ENCODE measurements around the gene CCT5.
"Not testable (repeated sequence)": the region's sequence is repeated elsewhere in the genome, so short reads cannot be mapped to it uniquely, and the experiment has no call there.

Gene CCT5

GRCh38 chr5:10229306-10230048, 20.6 kb upstream of the CCT5 start:
- no peaks in the 10 kb centered on the region for H3K27me3 Mint-ChIP-seq
- no peak overlapping the region for H3K27ac Mint-ChIP-seq
- no peak overlapping the region for H3K4me3 Mint-ChIP-seq
- intact Hi-C loops (cut with micrococcal nuclease), result no loop called here
- no peaks in the 10 kb centered on the region for H3K4me1 Mint-ChIP-seq (ENCODE audit: low read depth)
- peaks cover 16% of the 10 kb centered on the region for H3K9me3 Mint-ChIP-seq
- H3K36me3 Mint-ChIP-seq (ENCODE audit: low read depth), result peaks cover 69% of the 10 kb centered on the region

DNA sequence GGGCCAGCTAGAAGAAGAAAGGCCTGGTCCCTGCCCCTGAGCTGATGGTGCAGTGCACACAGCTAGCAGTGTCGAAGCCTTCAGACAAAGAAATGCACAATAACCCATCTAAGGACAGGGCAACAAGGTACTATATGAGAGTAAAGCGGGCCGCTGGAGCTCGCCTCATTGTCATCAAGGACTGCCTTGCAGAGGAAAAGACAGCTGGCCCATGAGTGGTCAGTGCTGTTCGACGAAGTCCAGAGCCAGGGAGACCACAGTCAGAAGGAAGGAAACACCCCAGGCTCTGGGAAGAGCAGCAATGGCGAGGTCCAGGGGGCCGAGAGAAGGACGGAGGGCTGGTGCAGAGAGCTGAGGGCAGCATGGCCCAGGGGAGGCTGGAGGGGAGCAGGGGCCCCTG, 17.7 kb upstream of the CCT5 start:
- H3K36me3 Mint-ChIP-seq (ENCODE audit: low read depth), result peaks cover 79% of the 10 kb centered on the region
- H3K27me3 Mint-ChIP-seq, result no peaks in the 10 kb centered on the region
- no peaks in the 10 kb centered on the region for H3K4me1 Mint-ChIP-seq (ENCODE audit: low read depth)
- H3K4me3 Mint-ChIP-seq, result no peak overlapping the region
- intact Hi-C loops (cut with micrococcal nuclease), result no loop called here
- H3K9me3 Mint-ChIP-seq, result no peaks in the 10 kb centered on the region
- H3K27ac Mint-ChIP-seq, result no peak overlapping the region

- intact Hi-C loops (cut with micrococcal nuclease), result no loop called here
- Mint-ChIP-seq H3K9me3 (no peaks in the 10 kb centered on the region), H3K27ac (no peak overlapping the region), H3K27me3 (no peaks in the 10 kb centered on the region), H3K36me3 (ENCODE audit: low read depth) (peaks cover 85% of the 10 kb centered on the region), H3K4me1 (ENCODE audit: low read depth) (no peaks in the 10 kb centered on the region), H3K4me3 (no peak overlapping the region)
Measured at GRCh38 chr5:10233011-10233410, 17.1 kb upstream of the CCT5 start.

DNA sequence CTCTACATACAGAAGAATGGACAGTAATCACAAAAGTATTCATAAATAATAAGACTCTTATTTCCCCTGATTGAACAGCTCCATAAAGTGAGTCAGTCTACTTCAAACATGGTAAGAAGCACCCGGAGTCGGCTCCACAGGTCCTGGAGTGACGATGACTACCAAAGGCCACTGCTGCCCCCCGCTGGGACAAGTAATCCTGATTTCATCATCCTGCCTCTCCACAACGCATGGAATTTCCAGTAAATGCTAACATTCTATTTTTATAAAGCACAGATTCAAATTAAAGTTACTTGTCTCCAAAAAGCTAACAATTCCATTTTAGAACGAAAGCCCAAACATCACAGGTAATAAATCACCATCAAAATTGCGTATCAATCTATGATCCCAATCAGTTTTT, 16.6 kb upstream of the CCT5 start:
- Mint-ChIP-seq H3K27me3 (no peaks in the 10 kb centered on the region), H3K9me3 (no peaks in the 10 kb centered on the region), H3K4me3 (no peak overlapping the region), H3K36me3 (ENCODE audit: low read depth) (peaks cover 89% of the 10 kb centered on the region), H3K4me1 (ENCODE audit: low read depth) (no peaks in the 10 kb centered on the region), H3K27ac (no peak overlapping the region)
- intact Hi-C loops (cut with micrococcal nuclease), result no loop called here

DNA sequence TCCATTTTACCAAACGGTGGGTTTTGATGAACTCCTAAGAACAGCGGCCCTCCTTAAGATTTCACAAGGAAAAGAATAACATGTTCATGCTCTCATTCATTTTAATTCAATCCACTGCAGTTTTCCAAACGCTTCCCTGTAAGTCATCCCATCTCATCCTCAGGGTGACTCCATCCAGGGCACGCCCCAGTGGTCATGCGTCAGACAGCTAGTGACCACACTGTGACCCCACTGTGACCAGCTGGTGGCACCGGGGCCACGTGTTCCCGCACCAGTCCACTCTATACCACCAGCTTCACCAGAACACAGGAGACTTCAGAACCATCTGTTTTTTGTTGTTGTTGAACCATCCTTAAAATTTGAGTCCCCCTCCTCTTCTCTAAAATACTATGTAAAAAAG, 14.7 kb upstream of the CCT5 start:
- intact Hi-C loops (cut with micrococcal nuclease), result no loop called here
- Mint-ChIP-seq H3K9me3 (no peaks in the 10 kb centered on the region), H3K27me3 (no peaks in the 10 kb centered on the region), H3K36me3 (ENCODE audit: low read depth) (peaks cover 81% of the 10 kb centered on the region), H3K4me1 (ENCODE audit: low read depth) (no peaks in the 10 kb centered on the region), H3K4me3 (no peak overlapping the region), H3K27ac (no peak overlapping the region)

GRCh38 chr5:10243660-10244240, 6.3 kb upstream of the CCT5 start:
- Mint-ChIP-seq H3K4me3 (no peak overlapping the region), H3K27ac (no peak overlapping the region), H3K27me3 (no peaks in the 10 kb centered on the region), H3K36me3 (ENCODE audit: low read depth) (peaks cover 9% of the 10 kb centered on the region), H3K9me3 (no peaks in the 10 kb centered on the region), H3K4me1 (ENCODE audit: low read depth) (peaks cover 13% of the 10 kb centered on the region)
- intact Hi-C loops (cut with micrococcal nuclease), result no loop called here

- Mint-ChIP-seq H3K27ac (no peak overlapping the region), H3K27me3 (no peaks in the 10 kb centered on the region), H3K9me3 (no peaks in the 10 kb centered on the region), H3K4me3 (no peak overlapping the region), H3K36me3 (ENCODE audit: low read depth) (peaks cover 6% of the 10 kb centered on the region), H3K4me1 (ENCODE audit: low read depth) (peaks cover 16% of the 10 kb centered on the region)
- intact Hi-C loops (cut with micrococcal nuclease), result no loop called here
Measured at GRCh38 chr5:10244342-10244944, 5.6 kb upstream of the CCT5 start.

DNA sequence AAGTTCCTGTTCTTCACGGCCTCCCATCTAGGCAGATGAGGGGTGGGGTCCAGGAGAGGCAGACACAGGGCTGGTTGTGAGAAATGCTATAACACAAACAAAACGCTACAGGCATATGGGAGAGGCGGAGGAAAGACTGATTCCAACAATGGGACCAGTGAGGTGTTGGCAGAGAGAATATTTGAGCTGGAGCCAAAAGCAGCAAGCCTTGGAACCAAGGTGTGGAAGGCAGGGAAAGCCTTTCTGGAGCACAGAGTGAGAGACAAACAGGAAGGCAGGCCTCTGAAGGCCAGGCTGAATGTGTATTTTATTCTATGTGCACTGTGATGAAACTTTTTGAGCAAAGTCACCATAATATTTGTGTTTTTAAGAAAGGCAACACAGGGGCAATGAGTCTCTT, 3.3 kb upstream of the CCT5 start:
- Mint-ChIP-seq H3K4me3 (no peak overlapping the region), H3K36me3 (ENCODE audit: low read depth) (peaks cover 14% of the 10 kb centered on the region), H3K4me1 (ENCODE audit: low read depth) (peaks cover 26% of the 10 kb centered on the region), H3K9me3 (no peaks in the 10 kb centered on the region), H3K27ac (no peak overlapping the region), H3K27me3 (no peaks in the 10 kb centered on the region)
- intact Hi-C loops (cut with micrococcal nuclease), result no loop called here

DNA sequence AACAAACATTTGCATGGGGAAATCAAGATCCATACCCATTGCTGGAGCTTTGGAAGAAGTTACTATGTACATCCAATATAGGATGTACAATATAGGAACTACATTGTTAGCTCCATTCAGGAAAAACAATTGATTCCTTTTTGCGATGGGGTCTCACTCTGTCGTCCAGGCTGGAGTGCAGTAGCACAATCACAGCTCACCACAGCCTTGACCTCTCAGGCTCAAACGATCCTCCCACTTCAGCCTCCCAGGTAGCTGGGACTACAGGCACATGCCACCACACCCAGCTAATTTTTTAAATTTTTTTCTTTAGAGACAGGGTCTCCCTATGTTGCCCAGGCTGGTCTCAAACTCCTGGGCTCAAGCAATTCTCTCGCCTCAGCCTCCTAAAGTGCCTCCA, 2.9 kb upstream of the CCT5 start:
- H3K4me3 Mint-ChIP-seq; intact Hi-C loops (cut with micrococcal nuclease); H3K9me3 Mint-ChIP-seq; H3K27me3 Mint-ChIP-seq; H3K27ac Mint-ChIP-seq: not testable (repeated sequence)
- H3K4me1 Mint-ChIP-seq (ENCODE audit: low read depth), result peaks cover 31% of the 10 kb centered on the region
- peaks cover 14% of the 10 kb centered on the region for H3K36me3 Mint-ChIP-seq (ENCODE audit: low read depth)

GRCh38 chr5:10248378-10249260, 1.5 kb upstream of the CCT5 start:
- Mint-ChIP-seq H3K27ac (peak overlapping the region; percentile 98), H3K4me1 (ENCODE audit: low read depth) (peaks cover 36% of the 10 kb centered on the region), H3K9me3 (no peaks in the 10 kb centered on the region), H3K27me3 (no peaks in the 10 kb centered on the region), H3K4me3 (peak overlapping the region; percentile 93), H3K36me3 (ENCODE audit: low read depth) (peaks cover 23% of the 10 kb centered on the region)
- intact Hi-C loops (cut with micrococcal nuclease), result no loop called here

DNA sequence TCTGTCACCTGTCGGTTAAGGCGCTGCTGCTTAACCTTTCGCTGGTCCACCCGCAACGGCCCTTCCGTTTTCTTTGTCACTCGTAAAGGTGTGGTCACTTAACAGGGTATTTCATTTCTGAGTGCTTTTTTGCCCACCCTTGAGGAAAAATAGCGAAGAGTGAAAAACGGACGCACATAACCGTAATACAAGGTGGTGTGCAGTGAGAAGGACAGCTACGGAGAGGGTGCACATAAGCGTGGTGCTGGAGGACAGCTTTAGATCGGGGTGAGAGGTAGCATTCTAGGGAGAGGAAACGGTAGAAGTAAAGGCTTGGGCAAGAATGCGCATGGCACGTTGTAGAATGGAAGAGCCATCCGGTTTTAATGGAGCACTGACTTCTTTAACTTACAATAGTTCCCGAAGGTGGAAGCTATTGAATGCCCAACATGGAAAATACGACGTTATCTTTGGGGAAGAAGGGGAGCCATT, 761 bp downstream of the CCT5 start:
- peaks cover 38% of the 10 kb centered on the region for H3K4me1 Mint-ChIP-seq (ENCODE audit: low read depth)
- no peaks in the 10 kb centered on the region for H3K27me3 Mint-ChIP-seq
- H3K27ac Mint-ChIP-seq, result peak overlapping the region; percentile 98
- intact Hi-C loops (cut with micrococcal nuclease), result loop anchor here (5.0 kb wide), 1 partner anchor 106 kb away; no protein-coding TSS in a partner anchor
- H3K36me3 Mint-ChIP-seq (ENCODE audit: low read depth), result peaks cover 45% of the 10 kb centered on the region
- peak overlapping the region; percentile 93 for H3K4me3 Mint-ChIP-seq
- no peaks in the 10 kb centered on the region for H3K9me3 Mint-ChIP-seq

- no peaks in the 10 kb centered on the region for H3K27me3 Mint-ChIP-seq
- peak overlapping the region; percentile 98 for H3K27ac Mint-ChIP-seq
- peaks cover 51% of the 10 kb centered on the region for H3K36me3 Mint-ChIP-seq (ENCODE audit: low read depth)
- no peaks in the 10 kb centered on the region for H3K9me3 Mint-ChIP-seq
- peak overlapping the region; percentile 93 for H3K4me3 Mint-ChIP-seq
- intact Hi-C loops (cut with micrococcal nuclease), result loop anchor here (5.0 kb wide), 1 partner anchor 106 kb away; no protein-coding TSS in a partner anchor
- peaks cover 38% of the 10 kb centered on the region for H3K4me1 Mint-ChIP-seq (ENCODE audit: low read depth)
Measured at GRCh38 chr5:10251405-10251804, 1.3 kb downstream of the CCT5 start.

DNA sequence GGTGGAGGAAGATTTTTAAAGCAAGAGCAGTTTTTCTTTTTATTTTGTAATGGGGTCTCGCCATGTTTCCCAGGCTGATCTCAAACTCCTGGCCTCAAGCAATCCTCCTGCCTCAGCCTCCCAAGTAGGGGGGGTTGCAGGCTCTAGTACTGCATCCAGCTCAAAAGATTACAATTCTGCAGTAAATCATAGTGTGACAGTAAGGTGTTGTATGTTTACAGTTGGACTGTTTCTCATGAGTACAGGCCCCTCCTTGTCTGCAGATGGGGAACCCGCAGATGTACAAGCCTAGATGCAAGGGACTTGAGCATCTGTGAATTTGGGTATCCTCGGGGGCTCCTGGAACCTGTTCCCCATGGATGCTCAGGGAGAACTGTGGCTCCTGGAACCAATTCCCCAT, 3.3 kb downstream of the CCT5 start:
- Mint-ChIP-seq H3K27ac (no peak overlapping the region), H3K27me3 (no peaks in the 10 kb centered on the region), H3K4me3 (no peak overlapping the region), H3K4me1 (ENCODE audit: low read depth) (peaks cover 29% of the 10 kb centered on the region), H3K9me3 (no peaks in the 10 kb centered on the region), H3K36me3 (ENCODE audit: low read depth) (peaks cover 69% of the 10 kb centered on the region)
- intact Hi-C loops (cut with micrococcal nuclease), result loop anchor here (5.0 kb wide), 1 partner anchor 104 kb away; no protein-coding TSS in a partner anchor
